ENCODE measurements around the gene IRGQ. TPM values are rescaled to one million over a fixed set of nuclear protein-coding genes. Genes with fewer than 3 reads are reported as not detected.
"Not testable (repeated sequence)": the region's sequence is repeated elsewhere in the genome, so short reads cannot be mapped to it uniquely, and the experiment has no call there.

Gene IRGQ
- polyA plus RNA-seq, 1 donor from 2014 or later, result 156 TPM

DNA sequence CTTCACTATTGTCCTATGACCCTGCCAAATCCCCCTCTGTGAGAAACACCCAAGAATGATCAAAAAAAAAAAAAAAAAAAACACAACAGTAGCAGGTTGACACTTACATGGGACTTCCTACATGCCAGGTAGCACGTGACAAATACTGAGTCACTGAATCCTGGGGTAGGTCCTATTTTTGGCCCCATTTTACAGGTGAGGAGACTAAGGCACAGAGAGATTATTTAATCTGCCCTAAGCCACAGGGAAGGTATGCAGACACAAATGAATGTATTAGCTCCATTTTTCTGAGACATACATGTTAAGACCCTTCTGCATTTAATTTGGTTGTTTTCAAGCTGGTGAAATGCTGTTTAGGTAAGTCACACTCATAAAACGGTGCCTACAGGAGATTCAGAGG, 47.2 kb downstream of the IRGQ start:
- no peaks in the 10 kb centered on the region for H3K27me3 ChIP-seq (ENCODE audit: insufficient read depth, low read depth, low read length)
- H3K9me2 ChIP-seq (ENCODE audit: insufficient read depth, low read length), result no peaks in the 10 kb centered on the region
- H3K9me3 ChIP-seq (ENCODE audit: low read length), result no peaks in the 10 kb centered on the region
- H3K27ac ChIP-seq (ENCODE audit: low read length), result no peak overlapping the region
- H2AFZ ChIP-seq (ENCODE audit: low read depth, low read length), result no peak overlapping the region
- no peaks in the 10 kb centered on the region for H4K20me1 ChIP-seq (ENCODE audit: insufficient read depth)
- no peak overlapping the region for H3K4me3 ChIP-seq (ENCODE audit: low read length)
- H3K79me2 ChIP-seq (replicated peaks; ENCODE audit: insufficient read depth, low read length), result no peaks in the 10 kb centered on the region
- no peaks in the 10 kb centered on the region for H3K36me3 ChIP-seq (ENCODE audit: insufficient read depth, low read length)
- no peaks in the 10 kb centered on the region for H3F3A ChIP-seq (ENCODE audit: insufficient read depth, low read length, poor library complexity, severe bottlenecking)
- no peak overlapping the region for H3K4me2 ChIP-seq (ENCODE audit: low read length)
- TF ChIP-seq EZH2 (IDR thresholded peaks at IDR 0.05; ENCODE audit: borderline replicate concordance, insufficient read depth, low read length, poor library complexity, severe bottlenecking), result no peak
- TF ChIP-seq, protein P1, sequence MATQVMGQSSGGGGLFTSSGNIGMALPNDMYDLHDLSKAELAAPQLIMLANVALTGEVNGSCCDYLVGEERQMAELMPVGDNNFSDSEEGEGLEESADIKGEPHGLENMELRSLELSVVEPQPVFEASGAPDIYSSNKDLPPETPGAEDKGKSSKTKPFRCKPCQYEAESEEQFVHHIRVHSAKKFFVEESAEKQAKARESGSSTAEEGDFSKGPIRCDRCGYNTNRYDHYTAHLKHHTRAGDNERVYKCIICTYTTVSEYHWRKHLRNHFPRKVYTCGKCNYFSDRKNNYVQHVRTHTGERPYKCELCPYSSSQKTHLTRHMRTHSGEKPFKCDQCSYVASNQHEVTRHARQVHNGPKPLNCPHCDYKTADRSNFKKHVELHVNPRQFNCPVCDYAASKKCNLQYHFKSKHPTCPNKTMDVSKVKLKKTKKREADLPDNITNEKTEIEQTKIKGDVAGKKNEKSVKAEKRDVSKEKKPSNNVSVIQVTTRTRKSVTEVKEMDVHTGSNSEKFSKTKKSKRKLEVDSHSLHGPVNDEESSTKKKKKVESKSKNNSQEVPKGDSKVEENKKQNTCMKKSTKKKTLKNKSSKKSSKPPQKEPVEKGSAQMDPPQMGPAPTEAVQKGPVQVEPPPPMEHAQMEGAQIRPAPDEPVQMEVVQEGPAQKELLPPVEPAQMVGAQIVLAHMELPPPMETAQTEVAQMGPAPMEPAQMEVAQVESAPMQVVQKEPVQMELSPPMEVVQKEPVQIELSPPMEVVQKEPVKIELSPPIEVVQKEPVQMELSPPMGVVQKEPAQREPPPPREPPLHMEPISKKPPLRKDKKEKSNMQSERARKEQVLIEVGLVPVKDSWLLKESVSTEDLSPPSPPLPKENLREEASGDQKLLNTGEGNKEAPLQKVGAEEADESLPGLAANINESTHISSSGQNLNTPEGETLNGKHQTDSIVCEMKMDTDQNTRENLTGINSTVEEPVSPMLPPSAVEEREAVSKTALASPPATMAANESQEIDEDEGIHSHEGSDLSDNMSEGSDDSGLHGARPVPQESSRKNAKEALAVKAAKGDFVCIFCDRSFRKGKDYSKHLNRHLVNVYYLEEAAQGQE (IDR thresholded peaks at IDR 0.05; ENCODE audit: borderline replicate concordance), result no peak
- TF ChIP-seq MXI1 (conservative IDR thresholded peaks at IDR 0.05; ENCODE audit: poor library complexity, severe bottlenecking), result no peak
- TF ChIP-seq, protein P2, sequence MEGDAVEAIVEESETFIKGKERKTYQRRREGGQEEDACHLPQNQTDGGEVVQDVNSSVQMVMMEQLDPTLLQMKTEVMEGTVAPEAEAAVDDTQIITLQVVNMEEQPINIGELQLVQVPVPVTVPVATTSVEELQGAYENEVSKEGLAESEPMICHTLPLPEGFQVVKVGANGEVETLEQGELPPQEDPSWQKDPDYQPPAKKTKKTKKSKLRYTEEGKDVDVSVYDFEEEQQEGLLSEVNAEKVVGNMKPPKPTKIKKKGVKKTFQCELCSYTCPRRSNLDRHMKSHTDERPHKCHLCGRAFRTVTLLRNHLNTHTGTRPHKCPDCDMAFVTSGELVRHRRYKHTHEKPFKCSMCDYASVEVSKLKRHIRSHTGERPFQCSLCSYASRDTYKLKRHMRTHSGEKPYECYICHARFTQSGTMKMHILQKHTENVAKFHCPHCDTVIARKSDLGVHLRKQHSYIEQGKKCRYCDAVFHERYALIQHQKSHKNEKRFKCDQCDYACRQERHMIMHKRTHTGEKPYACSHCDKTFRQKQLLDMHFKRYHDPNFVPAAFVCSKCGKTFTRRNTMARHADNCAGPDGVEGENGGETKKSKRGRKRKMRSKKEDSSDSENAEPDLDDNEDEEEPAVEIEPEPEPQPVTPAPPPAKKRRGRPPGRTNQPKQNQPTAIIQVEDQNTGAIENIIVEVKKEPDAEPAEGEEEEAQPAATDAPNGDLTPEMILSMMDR (IDR thresholded peaks at IDR 0.05; ENCODE audit: poor library complexity, severe bottlenecking), result no peak
- TF ChIP-seq POLR2AphosphoS5 (IDR thresholded peaks at IDR 0.05), result no peak
- no peak for TF ChIP-seq TAF1 (IDR thresholded peaks at IDR 0.05; ENCODE audit: low read depth)
- no peak overlapping the region for H3K9ac ChIP-seq (ENCODE audit: low read length)

DNA sequence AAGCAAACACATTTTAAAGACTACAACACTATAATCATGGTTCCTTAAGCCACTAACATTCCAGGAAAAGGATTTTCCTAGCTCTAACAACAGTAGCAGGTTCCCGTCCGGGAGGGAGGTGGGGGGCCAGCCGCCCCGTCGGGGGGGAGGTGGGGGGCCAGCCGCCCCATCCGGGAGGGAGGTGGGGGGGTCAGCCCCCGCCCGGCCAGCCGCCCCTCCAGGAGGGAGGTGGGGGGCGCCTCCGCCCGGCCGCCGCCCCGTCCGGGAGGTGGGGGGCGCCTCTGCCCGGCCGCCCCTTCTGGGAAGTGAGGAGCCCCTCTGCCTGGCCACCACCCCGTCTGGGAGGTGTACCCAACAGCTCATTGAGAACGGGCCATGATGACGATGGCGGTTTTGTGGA, 48.0 kb downstream of the IRGQ start:
- H3K27me3 ChIP-seq (ENCODE audit: insufficient read depth, low read depth, low read length); H2AFZ ChIP-seq (ENCODE audit: low read depth, low read length); H3F3A ChIP-seq (ENCODE audit: insufficient read depth, low read length, poor library complexity, severe bottlenecking); H3K4me2 ChIP-seq (ENCODE audit: low read length); H4K20me1 ChIP-seq (ENCODE audit: insufficient read depth); H3K9me2 ChIP-seq (ENCODE audit: insufficient read depth, low read length); H3K36me3 ChIP-seq (ENCODE audit: insufficient read depth, low read length); H3K4me3 ChIP-seq (ENCODE audit: low read length); H3K27ac ChIP-seq (ENCODE audit: low read length); H3K9me3 ChIP-seq (ENCODE audit: low read length); H3K79me2 ChIP-seq (replicated peaks; ENCODE audit: insufficient read depth, low read length); H3K9ac ChIP-seq (ENCODE audit: low read length): not testable (repeated sequence)

DNA sequence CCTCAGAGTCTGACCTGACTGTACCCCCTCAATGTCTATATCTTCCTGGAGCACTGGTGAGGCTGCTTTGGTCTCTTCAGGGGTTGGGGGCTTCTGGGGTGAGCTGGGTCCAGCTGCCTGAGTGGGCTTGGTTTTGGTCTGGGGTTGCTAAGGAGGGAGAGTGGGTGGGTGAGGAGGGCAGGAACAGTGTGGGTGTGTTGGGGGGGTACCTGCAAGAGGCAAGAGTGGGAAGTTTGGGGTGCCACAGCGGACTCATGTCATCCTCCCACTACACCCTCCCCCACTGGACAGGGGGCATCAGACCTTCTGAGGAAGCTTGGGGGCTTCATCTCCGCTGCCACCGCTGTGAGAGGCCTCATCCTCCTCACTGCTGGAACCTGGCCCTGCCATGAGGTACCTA, 49.4 kb downstream of the IRGQ start:
- H3K9me3 ChIP-seq (ENCODE audit: low read length), result no peaks in the 10 kb centered on the region
- no peaks in the 10 kb centered on the region for H3K27me3 ChIP-seq (ENCODE audit: insufficient read depth, low read depth, low read length)
- no peaks in the 10 kb centered on the region for H4K20me1 ChIP-seq (ENCODE audit: insufficient read depth)
- H3K27ac ChIP-seq (ENCODE audit: low read length), result no peak overlapping the region
- no peak overlapping the region for H3K4me3 ChIP-seq (ENCODE audit: low read length)
- H3K79me2 ChIP-seq (replicated peaks; ENCODE audit: insufficient read depth, low read length), result no peaks in the 10 kb centered on the region
- H3K9ac ChIP-seq (ENCODE audit: low read length), result no peak overlapping the region
- no peak overlapping the region for H2AFZ ChIP-seq (ENCODE audit: low read depth, low read length)
- H3K36me3 ChIP-seq (ENCODE audit: insufficient read depth, low read length), result no peaks in the 10 kb centered on the region
- H3K4me2 ChIP-seq (ENCODE audit: low read length), result no peak overlapping the region
- no peaks in the 10 kb centered on the region for H3F3A ChIP-seq (ENCODE audit: insufficient read depth, low read length, poor library complexity, severe bottlenecking)
- TF ChIP-seq TAF1 (IDR thresholded peaks at IDR 0.05; ENCODE audit: low read depth) (no peak), MXI1 (conservative IDR thresholded peaks at IDR 0.05; ENCODE audit: poor library complexity, severe bottlenecking) (no peak), SMC3 (conservative IDR thresholded peaks at IDR 0.05; ENCODE audit: poor library complexity) (no peak), POLR2AphosphoS5 (IDR thresholded peaks at IDR 0.05) (no peak), EZH2 (IDR thresholded peaks at IDR 0.05; ENCODE audit: borderline replicate concordance, insufficient read depth, low read length, poor library complexity, severe bottlenecking) (no peak), EP300 (conservative IDR thresholded peaks at IDR 0.05; ENCODE audit: poor library complexity, severe bottlenecking) (no peak), RAD21 (conservative IDR thresholded peaks at IDR 0.05) (no peak)
- TF ChIP-seq, protein P1 (IDR thresholded peaks at IDR 0.05; ENCODE audit: borderline replicate concordance), result no peak
- TF ChIP-seq, protein P2 (IDR thresholded peaks at IDR 0.05; ENCODE audit: poor library complexity, severe bottlenecking), result no peak
- no peaks in the 10 kb centered on the region for H3K9me2 ChIP-seq (ENCODE audit: insufficient read depth, low read length)
